Psoas muscle (tissue), 8 donors: Measurements from ENCODE around the gene CNOT6. TPM values are rescaled to one million over a fixed set of nuclear protein-coding genes. Genes with fewer than 3 reads are reported as not detected.

Source experiments
- ATAC-seq, 4 donors: fragments of 200-7000 bp; cut with Tn5 transposase; one replicate each; pipeline ENCODE4 v1.9.1; 2020; ENCODE audit warnings: moderate library complexity in 3 of 4, mild to moderate bottlenecking in 2 of 4
- DNase-seq, 2 donors: peaks; one replicate each; pipeline ENCODE4 v3.0.0-alpha.2; 2020
- H3K27ac ChIP-seq: fragments of 200-600 bp; one replicate; pipeline ENCODE4 v1.8.0; 2022
- H3K27me3 ChIP-seq, 3 donors: fragments of 200-600 bp in 1 of 3; one replicate each; pipeline versions ENCODE4 v1.6.1 to v1.8.0; 2013 to 2022; ENCODE audit warnings: low read length in 2 of 3, mild to moderate bottlenecking in 2 of 3, moderate library complexity in 1 of 3; ENCODE audit not compliant: insufficient read depth in 3 of 3
- H3K36me3 ChIP-seq, 2 donors: fragments of 200-600 bp in 1 of 2; one replicate each; pipeline versions ENCODE4 v1.6.1 to v1.8.0; 2013 to 2022; ENCODE audit warnings: low read depth in 1 of 2, mild to moderate bottlenecking in 1 of 2, moderate library complexity in 1 of 2; ENCODE audit not compliant: insufficient read depth in 1 of 2
- H3K4me1 ChIP-seq: fragments of 200-600 bp; one replicate; pipeline ENCODE4 v1.8.0; 2022
- H3K4me3 ChIP-seq: fragments of 200-600 bp; one replicate; pipeline ENCODE4 v1.8.0; 2022; ENCODE audit warnings: mild to moderate bottlenecking
- H3K9me3 ChIP-seq: fragments of 200-600 bp; one replicate; pipeline ENCODE4 v1.8.0; 2022
- CTCF ChIP-seq: fragments of 200-600 bp; IDR thresholded peaks from one replicate; pipeline ENCODE4 v1.8.0; 2022; ENCODE audit warnings: antibody characterized with exemption
- WGBS, 3 donors: extraction: QIAGEN DNeasy Blood & Tissue Kit; methylation state at CpG; one replicate each; pipeline versions ENCODE4 v1.1.6 to v1.1.7; 2013; 5-methylcytosine and 5-hydroxymethylcytosine counted together
- intact Hi-C, 2 donors: fragments of 100-400 bp; cut with DNase I; formaldehyde crosslinking; loops; one replicate each; pipeline versions ENCODE4 v1.11.0 to v1.14.2; 2022
- polyA plus RNA-seq, 3 donors: library from polyadenylated mRNA; stranded (reverse); fragments of 200-250 nt; gene quantifications; one replicate each; pipeline ENCODE4 v1.2.3, GENCODE V29; 2013
- total RNA-seq, 4 donors: library from RNA; stranded (reverse); fragmentation: NEBNext Ultra II Directional in 2 of 4; extraction: Animal tissue kit (Norgen Biotek cat#: 25700) in 2 of 4; gene quantifications; one replicate each; pipeline versions ENCODE4 v1.2.1 to v1.2.4, GENCODE V29; 2021 to 2023
- donor health status: healthy with polysubstance abuse.
- donor health status: DM: no; HTN: no; CAD: no; lungs with moderate emphysema.
- donor health status: Bipolar disorder and iron deficiency.
- donor health status: healthy.
- donor health status: DM: yes; HTN: yes; CAD: no.
- donor health status: DM: no; HTN: no; CAD: no.
- donor health status: DM: no; HTN: no; CAD: no.
- donor health status: DM: yes; HTN: yes; CAD: no.

The CNOT6 gene
- total and polyA plus RNA-seq, 7 donors: 3.6 to 13.7 (median 8.7) TPM

DNA sequence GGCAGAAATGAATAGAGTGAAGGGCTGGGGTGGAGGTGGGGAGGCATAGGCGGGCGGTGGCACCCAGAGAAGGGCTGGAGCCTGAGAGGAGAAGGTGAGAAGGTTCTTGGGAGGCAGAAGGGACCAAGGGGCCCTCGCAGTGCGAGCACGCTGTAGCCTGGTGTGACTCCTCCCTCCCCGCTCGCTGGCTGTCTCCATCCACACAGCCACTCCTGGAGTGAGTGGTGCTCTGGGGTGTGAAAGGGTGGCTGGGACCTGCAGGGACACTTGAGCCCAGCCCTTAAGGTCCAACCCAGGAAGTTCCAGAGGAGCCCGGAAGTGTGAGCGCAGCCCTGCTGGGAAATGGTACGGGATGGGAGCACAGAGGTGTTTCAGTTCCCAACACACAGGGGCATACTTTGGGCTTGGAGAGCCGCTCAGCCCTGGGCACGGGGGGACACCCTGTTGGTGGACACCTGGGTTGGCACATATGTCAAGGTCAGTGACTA, 106.4 kb downstream of the CNOT6 start:
- no peak for ATAC-seq
- H3K27ac ChIP-seq: no peak overlapping the region
- H3K9me3 ChIP-seq: no peaks in the 10 kb centered on the region
- intact Hi-C loops: no loop called here
- DNase-seq: peak in 1 of 2 donors; percentile 15
- H3K4me3 ChIP-seq: no peak overlapping the region
- H3K36me3 ChIP-seq: no peaks in the 10 kb centered on the region
- H3K4me1 ChIP-seq: no peaks in the 10 kb centered on the region
- TF ChIP-seq CTCF: no peak
- H3K27me3 ChIP-seq: peaks cover 0 to 2% (median 0%) of the 10 kb centered on the region in 3 donors
- WGBS, 3 donors: 78 to 86% (median 85%) methylated on average over 12 of the region's 12 CpGs

DNA sequence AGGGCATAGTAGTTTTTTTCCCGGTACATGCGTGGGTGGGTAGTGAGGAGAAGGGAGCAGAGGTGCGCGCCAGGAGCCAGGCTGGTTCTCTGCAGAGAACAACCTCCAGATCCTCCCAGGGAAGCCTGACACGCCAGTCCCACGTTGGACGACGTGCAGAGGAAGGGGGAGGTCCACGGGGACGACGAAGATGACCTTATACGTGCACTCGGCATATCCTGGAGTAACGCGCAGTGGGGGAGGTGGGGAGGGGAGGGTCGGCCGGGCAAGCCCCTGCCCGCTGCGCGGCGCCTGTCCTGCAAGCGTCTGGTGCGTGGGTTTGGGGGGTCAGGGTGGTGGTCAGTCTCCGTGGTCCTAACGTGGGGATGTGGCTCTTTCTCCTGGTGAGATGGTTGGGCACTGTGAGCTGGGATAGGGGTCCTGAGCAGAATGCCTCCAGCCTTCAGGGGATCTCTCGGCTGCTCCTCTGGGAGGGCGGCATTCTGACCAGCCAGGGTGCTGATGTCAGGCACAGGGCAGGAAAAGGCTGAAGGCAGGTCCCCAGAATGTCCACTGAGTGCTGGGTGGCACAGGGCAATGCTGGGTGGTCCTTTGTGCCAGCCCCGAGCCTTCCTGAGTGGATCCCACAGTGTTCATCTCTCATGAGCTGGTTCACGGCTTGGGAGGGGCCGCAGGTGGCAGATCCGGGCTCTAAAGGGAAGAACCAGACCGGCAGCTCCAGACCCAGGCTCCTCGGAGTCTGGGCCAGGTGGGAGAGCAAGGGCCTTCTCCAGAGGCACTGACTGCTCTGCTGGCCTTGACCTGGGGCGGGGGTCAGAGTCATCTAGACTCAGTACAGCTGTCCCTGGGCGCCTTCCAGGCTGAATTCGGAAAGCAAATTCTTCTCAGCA, 107.7 kb downstream of the CNOT6 start:
- Histone ChIP-seq H3K4me1 (no peaks in the 10 kb centered on the region), H3K4me3 (no peak overlapping the region), H3K27ac (no peak overlapping the region), H3K27me3 (peaks cover 0 to 2% (median 0%) of the 10 kb centered on the region in 3 donors), H3K36me3 (no peaks in the 10 kb centered on the region), H3K9me3 (no peaks in the 10 kb centered on the region)
- intact Hi-C loops: no loop called here
- no peak for ATAC-seq
- WGBS, 3 donors: 70 to 78% (median 72%) methylated on average over 35 to 36 of the region's 36 CpGs
- peak in 1 of 2 donors; percentile 42 for DNase-seq
- no peak for TF ChIP-seq CTCF

GRCh38 chr5:180602481-180603075, 108.4 kb downstream of the CNOT6 start:
- no peak overlapping the region for H3K4me3 ChIP-seq
- intact Hi-C loops: no loop called here
- H3K4me1 ChIP-seq: no peaks in the 10 kb centered on the region
- TF ChIP-seq CTCF: no peak
- 33 to 45% (median 34%) methylated on average over 11 to 15 of the region's 15 CpGs for WGBS, 3 donors
- peak in 1 of 2 donors; percentile 16 for DNase-seq
- H3K36me3 ChIP-seq: no peaks in the 10 kb centered on the region
- no peak overlapping the region for H3K27ac ChIP-seq
- ATAC-seq: no peak
- H3K27me3 ChIP-seq: peaks cover 0 to 2% (median 0%) of the 10 kb centered on the region in 3 donors
- no peaks in the 10 kb centered on the region for H3K9me3 ChIP-seq

DNA sequence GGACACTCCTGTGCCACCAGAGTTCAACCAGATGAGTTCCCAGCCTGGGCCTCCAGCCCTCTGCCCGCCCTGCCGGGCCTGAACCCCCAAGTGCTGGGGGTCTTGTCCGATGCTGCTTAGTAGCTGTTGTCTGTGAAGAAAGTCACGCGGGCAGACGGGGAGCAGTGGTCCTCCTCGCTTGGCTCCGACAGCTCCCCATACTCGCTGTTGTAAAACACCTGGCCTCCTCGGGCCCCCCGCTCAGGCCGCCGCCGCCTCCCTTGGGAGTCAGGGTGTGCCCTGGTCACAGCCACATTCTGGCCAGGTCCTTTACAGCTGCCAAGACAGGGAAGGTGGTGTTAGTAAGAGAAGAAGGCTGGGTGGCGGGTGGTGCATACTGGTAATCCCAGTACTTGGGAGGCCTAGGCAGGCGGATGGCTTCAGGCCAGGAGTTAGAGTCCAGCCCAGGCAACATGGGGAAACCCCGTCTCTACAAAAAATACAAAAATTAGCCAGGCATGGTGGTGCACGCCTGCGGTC, 109.0 kb downstream of the CNOT6 start:
- Histone ChIP-seq H3K9me3 (no peaks in the 10 kb centered on the region), H3K4me3 (no peak overlapping the region), H3K36me3 (no peaks in the 10 kb centered on the region), H3K27me3 (peaks cover 0 to 2% (median 0%) of the 10 kb centered on the region in 3 donors), H3K4me1 (no peaks in the 10 kb centered on the region), H3K27ac (no peak overlapping the region)
- 77 to 82% (median 81%) methylated on average over 19 of the region's 19 CpGs for WGBS, 3 donors
- peak; percentile 2 to 40 for DNase-seq
- no peak for ATAC-seq
- no peak for TF ChIP-seq CTCF
- intact Hi-C loops: no loop called here
